HL-60 (cell line): ENCODE results near the gene ALDH1A2.

Experiments used
- CTCF ChIP-seq: IDR thresholded peaks from one replicate; pipeline ENCODE4 v1.5.1; 2011; ENCODE audit warnings: low read length, control low read depth, inconsistent platforms; ENCODE audit not compliant: insufficient read depth
- POLR2AphosphoS5 ChIP-seq: IDR thresholded peaks from 2 replicates; pipeline ENCODE4 v1.6.1; 2012; ENCODE audit warnings: low read depth
- REST ChIP-seq: IDR thresholded peaks from 2 replicates; pipeline ENCODE4 v1.6.1; 2012; ENCODE audit warnings: low read depth; ENCODE audit not compliant: insufficient replicate concordance
- SPI1 ChIP-seq: IDR thresholded peaks from 2 replicates; pipeline ENCODE4 v1.6.1; 2012; ENCODE audit warnings: low read depth, mild to moderate bottlenecking, borderline replicate concordance

- TF ChIP-seq CTCF = no peak
- no peak for TF ChIP-seq REST
- TF ChIP-seq SPI1 = no peak
- TF ChIP-seq POLR2AphosphoS5 = no peak
Observed at GRCh38 chr15:57911247-57911646, 154.3 kb downstream of the ALDH1A2 start.
